Stimulated activated CD4-positive, alpha-beta T cell treated with anti-CD3 and anti-CD28 coated beads, Interleukin-1b, Interleukin-23, amount 100 ng/mL, for 4 hours (primary cell): ENCODE results near the gene BRME1.

Source experiments
- DNase-seq, 2 donors: peaks; one replicate each; pipeline ENCODE4 v3.0.0-alpha.2; 2020; ENCODE audit warnings: low read depth in 2 of 2

BRME1 gene

DNA sequence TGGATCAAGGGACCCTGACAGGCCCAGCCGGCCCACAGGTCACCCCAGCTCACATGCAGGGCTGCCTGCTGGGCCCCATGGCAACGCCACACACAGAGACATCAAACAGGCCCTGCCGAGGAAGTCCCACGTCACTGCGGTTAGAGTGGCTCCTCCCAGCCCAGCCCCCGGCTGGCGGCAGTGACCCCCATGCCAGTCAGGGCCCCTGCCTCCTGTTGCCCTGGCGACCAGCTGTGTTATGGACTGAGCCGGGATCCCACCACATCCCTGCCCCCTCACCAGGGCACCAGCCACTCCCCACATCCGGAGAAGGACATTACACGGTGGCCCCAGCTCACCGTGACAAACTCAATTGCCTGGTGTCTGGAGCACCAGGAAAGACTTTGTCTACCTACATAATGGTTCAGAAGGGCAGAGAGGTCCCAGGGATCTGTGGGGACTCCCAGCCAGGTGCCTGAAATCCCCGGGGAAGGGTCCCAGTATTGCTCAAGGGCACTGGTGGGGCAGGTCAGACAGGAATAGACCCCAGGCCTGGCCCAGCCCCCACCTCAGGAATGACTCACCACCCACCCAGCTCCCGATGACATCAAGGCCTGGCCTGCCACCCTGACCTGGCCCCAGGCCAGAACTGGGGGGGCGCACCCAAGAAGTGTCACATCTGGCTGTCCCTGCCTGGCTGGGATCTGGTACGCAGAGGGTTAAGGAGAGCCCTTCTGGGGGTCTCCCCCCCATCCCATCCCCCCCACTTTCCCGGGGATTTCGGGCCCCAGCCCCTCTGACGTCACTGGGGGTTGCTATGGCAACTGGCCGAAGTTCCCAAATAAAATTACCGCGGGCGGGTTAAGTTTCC is 59.1 kb downstream of the BRME1 start:
- peak; percentile 75 to 80 for DNase-seq

DNA sequence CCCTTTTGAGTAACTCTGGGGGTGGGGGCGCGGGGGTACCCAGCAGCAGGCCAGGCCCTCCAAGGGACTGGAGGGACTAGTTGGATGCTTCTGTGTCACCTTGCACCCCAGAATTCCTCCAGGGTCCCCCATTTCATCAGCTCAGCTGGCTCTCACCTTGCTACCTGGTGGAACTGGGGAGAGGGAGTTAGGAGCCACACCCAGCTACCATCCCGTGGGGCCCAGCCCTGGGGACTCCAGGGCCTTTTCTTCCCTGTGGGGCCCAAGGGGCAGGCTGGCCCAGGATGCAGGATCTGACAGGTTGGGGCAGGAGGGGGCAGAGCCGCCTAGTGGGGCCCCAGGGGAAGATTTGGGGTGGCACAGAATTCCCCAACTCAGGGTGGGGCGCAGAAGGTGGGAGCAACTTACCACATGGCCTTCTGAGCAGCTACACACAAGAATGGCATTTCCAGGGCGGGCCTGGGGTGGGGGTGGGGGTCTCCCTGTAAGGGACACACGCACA is 61.7 kb downstream of the BRME1 start:
- no peak for DNase-seq

DNA sequence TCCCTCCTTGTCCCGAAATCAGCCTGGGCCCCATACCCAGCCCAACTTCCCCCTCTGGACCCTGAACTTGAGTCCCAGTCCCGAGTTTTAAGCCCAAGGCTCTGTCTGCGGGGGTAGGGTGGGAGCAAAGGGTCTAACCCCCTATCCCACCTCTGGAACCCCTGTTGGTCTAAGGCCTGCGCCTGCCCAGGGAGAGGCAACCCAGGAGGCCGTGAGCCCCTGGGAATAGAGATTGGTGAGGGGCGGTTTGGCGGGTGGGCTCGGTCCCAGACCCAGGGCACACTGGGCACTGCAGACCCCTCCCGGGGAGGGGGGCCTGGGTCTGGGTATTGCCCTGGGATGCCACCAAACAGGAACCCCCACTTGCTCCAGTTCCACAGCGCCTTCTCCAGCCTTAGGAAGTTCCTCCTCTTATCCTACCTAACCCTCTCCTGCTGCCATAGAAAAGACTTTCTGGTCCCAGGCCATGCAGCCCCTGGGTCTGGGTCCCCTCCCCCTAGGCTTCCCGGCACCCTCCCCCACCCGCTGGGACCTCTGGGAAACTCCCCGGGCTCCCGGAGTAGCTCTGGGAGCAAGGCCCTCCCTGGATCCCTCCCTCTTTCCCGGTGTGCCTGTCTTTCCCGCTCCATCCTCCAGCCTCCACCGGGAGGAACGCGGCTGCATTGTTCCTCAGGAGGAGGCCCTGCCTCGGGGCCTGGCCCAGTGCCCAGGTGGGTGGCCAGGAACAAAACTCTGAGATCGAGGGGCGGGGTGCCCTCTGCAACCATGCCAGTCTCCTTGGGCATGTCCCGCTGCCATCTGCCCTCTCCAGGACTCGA is 62.6 kb downstream of the BRME1 start:
- DNase-seq, result no peak

DNA sequence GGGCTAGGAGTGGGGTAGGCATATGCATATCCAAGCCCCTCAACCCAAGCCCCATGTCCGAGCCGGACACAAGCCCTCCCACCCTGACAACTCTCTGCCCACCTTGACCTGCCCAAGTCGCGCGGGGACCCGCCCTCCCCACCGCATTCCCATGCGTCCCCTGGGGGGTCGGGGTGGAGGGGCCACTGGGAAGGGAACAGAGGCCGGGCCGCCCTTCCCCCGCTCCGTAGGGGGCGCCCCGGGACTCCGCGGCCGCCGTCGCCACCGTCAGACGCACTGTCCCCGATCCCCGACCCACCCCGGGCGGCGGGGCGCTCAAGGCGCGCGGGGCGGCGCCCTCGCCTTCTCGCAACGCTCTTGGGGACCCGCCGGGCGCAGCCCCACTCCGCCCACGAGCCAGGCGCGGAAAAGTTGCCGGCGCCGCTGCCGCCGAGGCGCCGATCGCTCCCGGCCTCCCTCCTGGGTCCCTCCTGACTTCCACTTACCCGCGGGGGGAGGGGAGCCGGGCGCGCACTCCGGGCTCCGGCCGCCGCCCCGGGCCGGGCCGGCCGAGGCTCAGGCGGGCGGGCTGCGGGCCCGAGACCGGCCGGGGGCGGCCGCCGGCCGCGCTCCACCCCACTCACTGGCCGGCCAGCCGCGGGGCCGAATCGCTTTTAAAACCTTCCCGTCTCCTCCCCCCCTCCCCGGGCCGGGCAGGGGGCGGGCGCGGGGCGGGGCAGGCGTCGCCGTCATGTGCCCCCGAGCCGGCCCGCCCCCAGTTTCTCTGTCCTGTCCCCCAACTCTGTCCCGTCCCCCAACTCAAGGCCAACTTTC is 63.4 kb downstream of the BRME1 start:
- peak in 1 of 2 donors; percentile 59 for DNase-seq

DNA sequence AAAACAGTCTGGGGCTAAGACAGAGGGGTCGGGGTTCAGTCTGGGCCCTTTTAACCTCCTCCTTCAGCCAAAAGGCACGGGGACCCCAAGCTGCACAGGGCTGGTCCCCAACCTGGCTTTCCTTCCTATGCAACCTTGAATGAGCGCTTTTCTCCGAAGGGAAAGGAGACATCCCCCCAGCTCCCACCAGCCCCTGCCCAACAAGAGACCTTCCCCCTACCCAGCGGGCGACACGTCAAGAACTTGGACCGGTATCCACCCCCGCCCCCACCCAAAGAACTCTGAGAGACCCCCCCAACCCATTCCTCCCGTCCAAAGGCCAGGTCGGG is 64.0 kb downstream of the BRME1 start:
- DNase-seq, result no peak

DNA sequence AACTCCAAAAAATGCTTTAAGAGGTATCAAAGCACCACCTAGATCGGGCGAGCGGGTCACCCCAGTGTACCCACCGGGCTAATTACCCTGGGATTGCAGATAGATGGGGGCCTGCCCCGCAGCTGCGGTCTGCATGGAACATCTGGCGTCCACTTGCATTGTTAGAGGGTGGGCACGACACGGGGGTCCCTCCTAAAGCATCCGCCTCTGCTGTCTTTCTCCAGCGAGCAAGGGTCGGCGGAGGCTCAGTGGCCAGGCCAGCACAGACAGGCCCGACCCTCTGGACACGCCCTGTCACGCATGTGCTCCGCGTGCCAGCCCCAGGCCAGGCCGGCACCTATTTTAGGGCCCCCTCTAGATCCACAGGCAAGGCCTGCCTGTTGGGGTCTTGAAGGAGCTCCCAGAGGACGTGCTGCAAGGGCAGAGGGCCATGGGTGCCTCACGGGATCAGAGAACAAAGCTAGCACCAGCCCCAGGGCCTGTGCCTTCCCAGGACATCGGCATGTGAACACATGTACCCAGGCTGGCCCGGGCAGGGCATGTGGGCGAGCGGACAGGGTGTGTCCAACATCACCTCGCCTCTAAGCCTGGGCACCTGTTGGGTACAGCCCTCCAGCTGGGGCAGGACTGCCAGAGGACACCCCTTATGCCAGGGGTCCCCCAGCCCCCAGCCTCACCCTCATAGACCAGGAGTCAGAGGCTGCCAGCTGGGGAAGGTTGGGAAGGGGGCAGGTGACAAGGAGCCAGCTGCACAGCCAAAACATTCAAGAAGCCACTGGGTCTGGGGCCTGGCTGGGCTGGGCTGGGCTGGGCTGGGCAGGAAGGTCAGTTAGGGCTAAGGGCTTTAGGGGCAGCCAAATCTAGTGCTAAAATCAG is 64.6 kb downstream of the BRME1 start:
- DNase-seq, result no peak

DNA sequence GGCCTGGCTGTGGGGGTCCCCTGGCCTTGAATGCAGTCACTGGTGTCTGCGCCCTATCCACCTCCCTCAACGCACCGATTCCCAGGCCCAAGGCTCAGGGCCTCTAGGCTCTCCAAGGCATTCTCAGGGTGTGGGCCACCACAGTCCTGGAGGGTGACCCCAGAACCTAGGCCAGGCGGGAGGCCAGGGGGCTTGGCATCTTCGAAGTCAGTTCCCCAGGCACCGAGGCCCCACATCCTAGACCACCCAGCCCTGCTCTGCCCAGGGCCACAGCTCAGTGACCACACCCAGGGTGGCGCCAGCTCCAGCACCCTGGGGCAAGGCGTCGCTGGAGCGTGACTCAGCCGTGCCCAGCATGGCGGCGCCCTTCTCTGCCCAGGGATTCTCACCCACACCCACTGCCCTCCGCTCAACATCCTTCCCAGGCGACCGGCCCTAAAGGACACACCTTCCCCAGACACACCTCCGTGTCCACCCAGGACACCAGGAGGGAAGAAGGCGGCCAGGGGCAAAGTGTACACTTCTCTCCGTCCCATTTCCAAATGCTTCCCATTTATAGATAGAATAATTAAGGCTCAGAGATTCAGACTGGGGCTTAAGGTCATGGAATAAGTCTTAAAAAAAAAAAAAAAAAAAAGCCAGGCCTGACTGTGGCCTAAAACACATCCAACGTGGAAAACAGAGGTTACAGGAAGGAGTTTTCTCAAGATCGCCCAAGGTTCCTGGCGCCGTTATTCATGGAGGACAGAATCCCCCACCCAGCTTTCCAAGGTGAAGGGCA is 65.4 kb downstream of the BRME1 start:
- DNase-seq, result no peak

DNA sequence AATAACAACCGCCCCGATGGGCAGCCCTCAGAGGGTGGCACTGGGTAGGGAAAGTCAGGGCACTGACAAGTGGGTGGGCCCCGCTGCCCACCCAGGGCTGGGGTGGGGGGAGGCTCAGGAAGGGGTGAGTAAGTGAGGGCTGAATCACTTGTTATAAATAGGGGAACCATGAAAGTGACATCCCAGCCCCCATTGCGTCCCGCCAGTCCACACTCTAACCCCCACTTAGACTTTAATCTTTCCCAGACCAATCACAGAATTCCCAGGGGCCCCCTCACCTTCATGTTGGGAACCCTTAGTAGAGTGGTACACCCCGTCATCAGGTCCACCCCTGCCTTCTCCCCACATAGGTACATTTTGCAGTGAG is 66.0 kb downstream of the BRME1 start:
- no peak for DNase-seq

DNA sequence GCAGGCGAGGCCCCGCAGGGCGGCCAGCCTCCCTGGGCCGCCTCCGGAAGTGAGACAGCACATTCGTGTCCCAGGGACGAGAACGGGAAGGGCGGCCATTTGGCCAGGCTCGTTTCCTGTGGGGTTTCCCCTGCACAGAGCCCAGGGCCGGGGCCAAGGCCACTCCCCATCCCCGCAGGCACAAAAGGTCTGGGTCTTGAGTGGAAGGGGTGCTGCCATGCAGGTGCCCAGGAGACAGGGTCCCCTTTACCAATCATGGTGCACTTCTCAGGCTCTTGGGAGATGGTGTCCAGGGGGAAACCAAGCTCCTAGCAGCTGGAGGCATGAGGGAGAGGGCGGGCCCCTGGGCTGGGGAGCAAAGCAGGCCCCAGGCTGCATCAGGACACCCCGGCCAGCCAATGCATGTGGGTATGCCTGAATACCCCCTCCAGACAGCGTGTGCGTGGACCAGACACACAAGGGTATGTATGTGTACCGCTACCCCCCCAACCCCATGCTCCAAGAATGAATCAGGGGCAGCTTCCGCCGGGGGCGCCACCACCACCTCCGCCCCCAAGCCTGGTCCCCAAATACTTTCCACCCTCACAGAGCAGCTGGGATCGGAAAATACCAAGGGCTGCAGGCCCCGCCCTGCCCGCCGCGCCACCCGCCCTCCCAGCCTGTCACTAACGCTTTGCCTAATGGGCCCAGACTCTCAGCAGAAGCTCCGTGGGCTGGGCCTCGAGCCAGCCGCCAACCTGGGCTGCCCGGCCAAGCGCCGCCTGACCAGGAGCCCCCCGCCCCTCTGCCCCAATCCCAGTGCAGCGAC is 66.6 kb downstream of the BRME1 start:
- DNase-seq, result peak; percentile 81 to 82

DNA sequence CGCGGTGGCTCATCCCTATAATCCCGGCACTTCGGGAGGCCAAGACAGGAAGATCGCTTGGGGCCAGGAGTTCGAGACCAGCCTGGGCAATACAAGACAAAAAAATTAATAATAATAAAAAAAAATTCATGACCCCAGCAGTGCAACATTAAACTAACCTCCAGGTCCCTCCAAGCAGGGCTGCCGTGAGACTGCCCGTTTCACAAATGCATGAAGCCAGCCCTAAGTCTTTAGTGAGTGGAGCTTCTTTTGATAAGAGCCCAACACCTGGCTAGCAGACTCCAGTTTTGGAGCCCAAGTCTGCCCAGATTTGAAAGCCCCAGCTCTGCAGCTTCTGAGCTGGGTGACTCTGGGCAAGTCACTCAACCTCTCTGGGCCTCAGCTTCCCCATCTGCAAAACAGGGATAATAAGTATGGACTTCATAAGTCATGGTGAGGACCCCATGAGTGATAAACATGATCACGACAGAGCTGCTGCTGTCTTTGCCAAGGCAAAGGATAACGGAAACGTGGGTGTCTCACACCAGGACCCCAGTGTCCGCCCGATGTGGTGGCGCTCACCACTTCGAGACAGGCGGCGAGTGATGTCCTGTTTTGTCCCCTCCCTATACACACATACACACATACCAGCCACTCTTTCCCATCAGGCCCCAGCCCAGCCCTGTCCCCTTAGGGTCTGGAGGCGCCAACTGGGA is 67.3 kb downstream of the BRME1 start:
- no peak for DNase-seq

DNA sequence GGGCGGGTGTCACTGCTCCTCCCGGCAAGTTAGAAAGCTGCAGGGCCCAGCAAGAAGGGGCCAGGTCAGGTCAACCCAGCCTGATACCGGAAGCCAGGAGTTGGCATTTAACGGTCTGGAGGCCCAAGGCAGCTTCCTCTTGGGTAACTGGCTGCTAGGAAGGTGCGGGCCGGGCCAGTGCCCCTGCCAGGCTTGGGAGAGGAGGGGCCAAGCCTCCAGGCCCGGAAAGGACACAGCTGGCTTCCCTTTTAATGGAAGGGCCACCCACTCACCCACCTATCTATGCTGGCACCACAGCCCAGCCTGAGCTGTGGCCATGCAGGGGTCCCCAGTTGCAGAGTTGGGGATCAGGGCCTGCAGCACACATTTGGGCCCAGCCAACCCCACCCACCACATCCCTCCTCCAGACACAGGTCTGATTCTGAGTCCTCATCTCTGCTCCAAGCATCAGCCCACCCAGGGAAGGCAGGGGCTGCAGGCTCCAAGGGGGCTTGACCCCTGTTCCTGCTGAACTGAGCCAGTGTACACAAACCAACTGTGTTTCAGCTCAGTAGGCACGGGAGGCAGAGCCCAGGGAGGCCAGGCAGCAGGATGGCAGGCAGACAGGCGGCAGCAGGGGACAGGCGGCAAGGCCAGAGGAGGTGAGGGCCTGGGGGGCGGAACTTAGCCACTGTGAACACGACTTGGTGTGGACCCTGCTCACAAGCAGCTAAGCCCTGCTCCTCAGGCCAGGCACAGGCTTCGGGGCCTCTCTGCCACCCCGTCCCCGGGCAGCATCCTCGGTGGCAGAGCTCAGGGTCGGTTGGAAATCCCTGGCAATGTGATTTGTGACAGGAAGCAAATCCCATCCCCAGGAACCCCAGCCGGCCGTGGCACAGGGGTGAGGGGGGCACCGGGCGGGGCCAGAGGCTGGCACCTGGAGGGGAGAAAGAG is 69.9 kb downstream of the BRME1 start:
- no peak for DNase-seq

DNA sequence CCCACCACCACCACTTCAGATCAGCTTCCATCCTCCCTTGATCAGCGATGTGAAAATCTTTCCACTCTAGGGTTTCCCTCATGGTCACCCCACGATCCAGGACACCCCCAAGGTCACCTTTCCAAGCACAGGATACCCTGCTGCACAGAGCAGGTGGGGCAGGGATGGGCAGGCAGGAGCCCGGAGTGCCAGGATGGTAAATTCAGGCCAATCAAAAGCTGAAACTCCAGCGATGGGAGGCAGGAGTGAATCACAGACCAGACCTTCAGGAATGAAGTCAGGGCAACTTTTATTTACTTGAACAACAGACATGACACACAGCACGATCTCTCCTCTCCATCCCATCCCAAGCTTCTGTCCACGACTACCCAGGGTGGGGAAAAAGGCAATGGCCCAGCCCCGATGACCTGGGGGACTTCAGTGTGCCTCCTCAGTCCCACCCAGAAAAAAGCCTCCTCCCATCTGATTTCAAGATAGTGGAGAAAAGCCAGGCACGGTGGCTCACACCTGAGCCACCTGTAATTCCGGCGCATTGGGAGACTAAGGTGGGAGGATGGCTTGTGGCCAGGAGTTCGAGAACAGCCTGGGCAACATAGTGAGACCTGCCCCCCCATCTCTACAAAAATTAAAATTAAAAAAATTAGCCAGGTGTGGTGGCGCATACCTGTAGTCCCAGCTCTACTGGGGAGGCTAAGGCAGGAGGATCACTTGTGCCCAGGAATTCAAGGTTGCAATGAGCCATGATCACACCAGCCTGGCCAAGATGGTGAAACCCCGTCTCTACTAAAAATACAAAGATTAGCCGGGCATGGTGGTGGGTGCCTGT is 71.5 kb downstream of the BRME1 start:
- DNase-seq, result no peak

DNA sequence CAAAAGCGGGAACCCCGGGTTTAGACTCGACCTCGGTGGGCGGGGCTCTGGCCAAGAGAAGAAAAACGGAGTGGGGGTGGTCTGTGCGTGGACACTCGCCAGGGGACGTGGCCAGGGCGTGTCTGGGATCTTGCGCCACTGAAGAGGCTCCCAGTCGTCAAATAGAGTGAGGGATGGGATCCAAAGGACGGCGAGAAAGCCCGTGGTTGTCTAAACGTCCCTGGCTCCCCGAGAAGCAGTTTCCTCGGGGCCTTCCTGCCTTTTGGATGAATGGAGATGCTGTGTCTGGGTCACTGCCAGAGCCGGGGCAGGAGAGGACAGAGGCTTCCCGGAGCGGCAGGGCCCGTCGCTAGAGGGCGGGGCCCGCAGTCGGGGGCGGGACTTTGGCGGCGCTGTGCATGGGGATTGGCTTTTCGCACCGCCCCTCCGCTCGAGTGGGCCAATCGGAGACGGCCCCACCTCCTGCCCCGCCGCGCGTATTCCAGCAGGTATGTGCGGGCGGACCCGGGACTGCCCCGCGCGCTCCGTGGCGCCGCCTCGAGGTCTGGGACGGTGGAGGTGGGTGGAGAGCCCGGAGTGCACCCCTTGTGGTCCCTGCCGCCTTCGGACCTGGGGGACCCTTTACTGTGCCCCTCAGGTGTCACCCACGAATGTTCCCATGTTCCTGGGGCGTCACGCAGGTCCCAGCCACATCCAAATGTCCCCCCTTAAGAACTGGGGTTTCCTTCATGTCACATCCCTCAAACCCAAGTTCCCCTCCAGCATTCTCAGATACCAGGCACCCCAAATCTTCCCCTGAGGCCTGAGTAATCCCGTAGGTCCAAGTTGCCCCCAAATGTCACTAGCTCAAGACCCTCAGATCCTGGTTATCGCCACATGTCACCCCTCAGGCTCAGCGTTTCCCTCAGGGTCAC is 72.3 kb downstream of the BRME1 start:
- DNase-seq, result peak; percentile 88 to 94
